Measurements from ENCODE around the gene SUCO. TPM values are rescaled to one million over a fixed set of nuclear protein-coding genes. Genes with fewer than 3 reads are reported as not detected.

SUCO gene
- total RNA-seq, 1 donor from 2014 or later: 32.7 TPM

DNA sequence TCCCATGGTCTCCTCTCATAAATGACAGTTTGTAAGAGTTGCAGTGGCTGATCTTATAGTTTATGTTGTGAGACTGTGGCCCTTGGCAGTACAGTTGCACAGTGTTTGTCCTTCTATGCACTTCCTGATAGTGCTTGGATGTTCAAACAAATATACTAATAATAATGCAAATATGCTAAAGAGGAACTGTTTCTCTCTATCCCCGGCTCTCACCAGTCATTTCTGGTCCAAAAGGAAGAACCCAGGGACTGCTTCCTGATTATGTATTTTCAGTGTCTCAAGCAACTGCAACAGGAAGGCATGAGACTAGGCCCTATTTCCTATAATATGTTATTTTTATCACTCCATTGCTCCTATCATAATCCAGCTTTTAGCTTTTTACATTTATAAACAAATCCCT is 17.0 kb upstream of the SUCO start:
- DNase-seq: no peak

DNA sequence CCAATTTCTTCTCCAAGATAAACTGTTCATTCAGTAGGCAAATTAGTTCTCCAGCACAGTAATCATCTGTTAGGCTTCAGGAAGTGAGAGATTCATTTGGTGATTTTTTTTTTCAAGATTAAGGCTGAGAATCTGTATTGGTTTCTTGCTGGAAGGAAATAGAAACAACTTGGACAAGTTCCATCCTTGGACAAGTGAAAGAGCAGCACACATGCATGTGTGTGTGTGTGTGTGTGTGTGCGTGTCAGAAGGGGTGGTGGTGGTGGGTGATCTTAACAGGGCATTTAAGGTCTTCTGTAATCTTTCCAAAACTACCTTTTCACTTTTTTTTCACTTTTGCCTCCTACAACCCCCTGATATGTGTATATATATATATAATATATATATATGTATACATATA is 15.9 kb upstream of the SUCO start:
- no peak for DNase-seq

DNA sequence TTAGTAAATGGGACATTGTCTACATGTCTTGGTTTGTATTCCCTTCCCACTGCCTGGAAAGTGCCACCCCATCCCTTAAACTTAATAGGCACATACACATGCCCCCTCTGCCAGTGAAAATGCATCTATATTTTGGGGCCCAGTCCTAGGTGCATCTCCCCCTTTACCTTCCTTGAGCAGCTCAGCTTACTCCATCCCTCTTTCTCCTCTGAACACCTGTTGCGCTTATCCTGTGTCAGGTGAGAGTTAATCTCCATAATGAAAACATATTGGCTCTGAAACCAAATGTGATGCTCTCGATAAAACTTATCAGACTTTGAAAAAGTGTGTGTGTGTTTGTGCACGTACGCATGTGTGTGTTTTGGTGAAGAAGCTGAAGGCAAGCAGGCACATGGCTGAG is 15.4 kb upstream of the SUCO start:
- DNase-seq: no peak

GRCh38 chr1:172529304-172529703 is 3.6 kb upstream of the SUCO start:
- no peak for DNase-seq

DNA sequence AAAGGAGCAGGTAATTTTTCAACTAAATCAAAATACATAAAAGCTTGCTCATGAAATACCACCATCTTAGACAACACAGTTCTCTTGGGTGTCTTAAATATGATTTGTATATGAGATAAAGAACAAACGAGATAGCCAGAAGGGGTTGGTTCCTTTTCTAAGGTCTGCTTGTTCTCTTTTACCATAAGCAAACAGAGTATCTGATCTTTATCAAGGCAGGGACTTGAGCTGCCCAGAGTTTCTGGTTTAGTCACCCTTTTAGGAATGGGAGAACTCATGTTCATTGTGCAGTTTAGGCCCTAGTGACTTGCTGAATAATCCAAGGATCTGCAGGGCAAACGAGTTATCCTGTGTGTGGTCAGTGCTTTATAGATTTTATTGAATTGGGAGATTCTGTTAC is 3.0 kb upstream of the SUCO start:
- no peak for DNase-seq

- DNase-seq: no peak
Observed at GRCh38 chr1:172531412-172532182, 1.4 kb upstream of the SUCO start.

GRCh38 chr1:172532183-172532699 is 709 bp upstream of the SUCO start:
- DNase-seq: peak; percentile 99

GRCh38 chr1:172533513-172534151 is 682 bp downstream of the SUCO start:
- DNase-seq: peak; percentile 55

DNA sequence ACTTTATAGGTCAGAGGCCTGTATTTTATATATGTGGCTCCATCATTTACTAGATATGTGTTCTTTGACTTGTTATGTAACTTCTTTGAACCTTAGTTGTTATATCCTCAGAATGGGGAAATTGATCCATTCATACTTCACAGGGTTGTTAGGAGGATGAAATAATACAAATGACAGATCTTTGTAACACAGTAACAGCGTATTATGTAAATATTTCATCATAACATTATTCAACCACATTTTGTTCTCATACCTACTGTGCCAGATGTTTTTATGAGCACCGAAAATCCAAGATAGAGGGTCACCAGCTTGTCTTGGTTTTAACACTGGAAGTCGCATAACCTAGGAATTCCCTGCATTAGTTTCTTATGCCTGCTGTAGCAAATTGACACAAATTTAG is 3.3 kb downstream of the SUCO start:
- DNase-seq: no peak

DNA sequence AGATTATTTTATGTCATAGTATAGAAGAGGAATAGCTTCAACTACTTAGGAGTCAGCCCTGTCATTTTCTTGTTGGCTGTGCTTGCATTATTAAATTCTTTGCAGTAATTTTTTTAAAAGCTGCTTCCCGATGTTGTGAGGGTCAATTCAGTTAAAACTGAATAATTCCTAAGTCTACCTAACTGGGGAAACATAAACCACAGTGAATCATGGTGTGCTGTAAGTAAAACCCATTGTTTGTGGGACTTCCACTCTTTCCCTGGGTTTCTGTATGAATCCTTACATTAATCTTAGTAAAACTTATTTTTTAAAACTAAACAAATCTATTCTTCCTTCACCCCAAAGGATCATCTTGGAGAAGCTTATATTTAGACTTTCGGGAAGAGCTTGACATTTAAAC is 4.4 kb downstream of the SUCO start:
- no peak for DNase-seq

DNA sequence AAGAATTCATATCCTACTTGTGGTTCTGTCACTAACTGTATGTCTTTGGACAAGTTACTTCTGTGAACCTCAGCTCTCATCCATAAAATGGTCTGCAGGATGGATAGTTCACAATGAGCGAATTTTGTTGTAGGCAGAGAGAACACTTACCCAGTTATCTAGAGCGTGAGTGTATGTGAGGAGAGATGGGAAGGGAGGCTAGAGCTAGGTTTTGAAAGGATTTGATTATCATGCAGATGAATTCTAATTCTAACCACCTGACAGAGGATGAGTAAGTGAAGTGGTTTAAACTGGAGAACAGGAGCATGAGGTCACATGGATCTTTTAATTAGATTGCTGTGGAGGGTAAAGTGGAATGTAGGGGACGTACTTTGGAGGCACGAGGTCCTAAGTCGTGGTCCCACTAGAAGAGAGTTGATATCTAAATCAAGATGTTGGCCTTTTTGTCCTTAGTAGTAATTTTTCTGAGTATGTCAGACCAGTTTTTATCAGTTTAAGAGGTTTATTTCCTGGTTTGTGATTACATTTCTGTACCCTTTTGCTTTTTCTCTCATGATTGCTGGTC is 5.0 kb downstream of the SUCO start:
- no peak for DNase-seq

DNA sequence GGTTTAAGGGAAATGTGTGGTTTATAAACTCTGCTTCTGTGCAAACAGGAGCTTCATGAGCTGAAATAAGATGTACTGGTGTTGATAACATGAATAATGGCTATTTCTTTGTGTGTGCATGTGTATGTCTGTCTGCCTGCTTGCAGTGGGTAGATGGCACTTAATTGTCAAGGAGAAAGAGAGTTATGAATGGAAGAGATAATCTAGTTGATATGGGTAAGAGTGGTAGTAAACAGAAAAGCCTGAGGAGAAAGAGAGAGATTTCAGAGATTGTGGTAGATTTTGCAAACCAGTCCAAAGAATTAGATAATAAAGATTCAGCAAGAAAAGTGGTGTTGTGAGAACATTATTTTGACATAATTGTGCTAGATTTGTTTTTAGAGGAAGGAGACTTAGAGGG is 7.7 kb downstream of the SUCO start:
- no peak for DNase-seq

GRCh38 chr1:172544481-172545104 is 11.6 kb downstream of the SUCO start:
- DNase-seq: no peak

- no peak for DNase-seq
Observed at GRCh38 chr1:172545396-172546004, 12.6 kb downstream of the SUCO start.

- DNase-seq: peak; percentile 21
Observed at GRCh38 chr1:172547071-172547470, 14.1 kb downstream of the SUCO start.

- DNase-seq: no peak
Observed at GRCh38 chr1:172549621-172550280, 16.8 kb downstream of the SUCO start.

DNA sequence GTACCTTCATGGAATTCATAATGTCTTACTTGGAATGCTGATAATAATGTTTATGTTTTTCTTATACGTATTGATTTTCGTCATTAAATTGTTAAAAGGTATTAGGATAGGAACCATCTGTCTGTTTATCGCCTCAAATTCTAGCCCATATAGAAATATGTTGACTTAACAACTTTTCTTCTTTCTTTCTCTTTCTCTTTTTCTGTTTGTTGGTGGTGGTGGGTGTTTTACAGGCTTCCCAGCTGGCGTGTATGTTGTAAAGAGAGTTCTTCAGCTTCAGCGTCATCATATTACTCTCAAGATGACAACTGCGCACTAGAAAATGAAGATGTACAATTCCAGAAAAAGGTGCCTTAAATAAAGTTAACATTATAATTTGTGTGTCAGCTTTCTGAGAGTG is 18.3 kb downstream of the SUCO start:
- no peak for DNase-seq

DNA sequence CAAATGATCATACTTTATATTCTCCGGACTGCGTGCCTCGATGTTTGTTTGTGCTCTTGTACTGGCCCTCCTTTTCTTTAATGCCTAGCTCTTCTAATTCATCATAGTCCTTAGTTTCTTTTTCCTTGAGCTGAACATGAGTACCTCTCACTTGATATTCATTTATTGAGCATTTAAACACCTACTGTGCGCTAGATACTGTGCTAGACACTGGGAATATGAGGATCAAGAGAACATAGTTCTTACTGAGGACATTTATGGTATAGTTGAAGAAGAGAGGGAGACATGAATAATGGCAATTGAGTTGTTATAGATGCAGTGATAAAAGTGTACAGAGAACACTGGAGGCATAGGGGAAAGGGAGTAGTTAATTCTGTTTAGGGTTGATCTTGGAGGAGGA is 22.0 kb downstream of the SUCO start:
- no peak for DNase-seq

DNA sequence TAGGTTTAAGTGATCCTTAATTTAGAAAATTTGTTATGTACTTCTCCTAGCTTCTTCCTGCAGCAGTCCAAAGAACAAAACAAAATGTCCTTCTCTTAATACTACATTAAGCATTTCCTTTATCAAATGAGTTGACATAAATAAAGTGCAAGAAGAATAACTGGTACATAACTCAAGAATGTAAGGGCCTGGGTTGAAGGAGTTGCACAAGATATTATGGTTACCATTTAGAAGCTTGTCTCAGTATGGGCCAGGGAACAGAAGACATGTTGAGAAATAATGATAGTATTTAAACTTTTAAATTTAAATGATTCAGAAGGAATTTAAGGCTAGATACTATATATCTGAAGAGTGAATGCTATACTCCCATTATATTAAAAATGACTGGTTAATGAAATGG is 23.5 kb downstream of the SUCO start:
- DNase-seq: no peak

DNA sequence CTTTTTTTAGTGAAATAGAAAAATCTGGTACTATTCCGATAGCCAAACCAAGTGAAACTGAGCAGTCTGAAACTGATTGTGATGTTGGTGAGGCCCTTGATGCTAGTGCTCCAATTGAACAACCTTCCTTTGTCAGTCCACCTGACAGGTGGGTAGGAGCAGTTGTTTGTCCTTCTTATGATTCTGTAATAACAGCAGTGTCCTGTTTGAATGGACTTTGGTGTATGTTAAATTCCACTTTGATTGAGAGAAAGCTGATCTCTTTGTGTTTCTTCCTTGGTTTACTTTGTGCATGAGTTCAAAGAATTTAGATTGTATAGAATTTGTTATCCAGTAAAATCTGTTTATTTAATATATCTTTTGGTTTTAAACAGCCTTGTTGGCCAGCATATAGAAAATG is 24.3 kb downstream of the SUCO start:
- no peak for DNase-seq

- DNase-seq: no peak
Observed at GRCh38 chr1:172559572-172560210, 26.7 kb downstream of the SUCO start.

GRCh38 chr1:172561252-172561651 is 28.3 kb downstream of the SUCO start:
- no peak for DNase-seq
